HFFc6 (cell line): ENCODE data around the gene AP4S1. TPM values are rescaled to one million over a fixed set of nuclear protein-coding genes. Genes with fewer than 3 reads are reported as not detected.
A peak's percentile ranks its signal among the peaks of the same experiment; 100 is the strongest.

Experiments
- DNase-seq: peaks from one replicate; pipeline ENCODE4 v3.0.0-alpha.2; 2018
- H3K27ac Mint-ChIP-seq: 2 replicates; pipeline ENCODE4 v1.8.0; 2020; ENCODE audit warnings: mild to moderate bottlenecking, mixed read lengths
- H3K27me3 Mint-ChIP-seq: 2 replicates; pipeline ENCODE4 v1.8.0; 2021; ENCODE audit warnings: mild to moderate bottlenecking, moderate library complexity, mixed read lengths; ENCODE audit not compliant: insufficient read depth
- H3K36me3 Mint-ChIP-seq: 2 replicates; pipeline ENCODE4 v1.8.0; 2021; ENCODE audit warnings: low read depth, mixed read lengths
- H3K4me1 Mint-ChIP-seq: 2 replicates; pipeline ENCODE4 v1.8.0; 2020; ENCODE audit warnings: low read depth, mixed read lengths
- H3K4me3 Mint-ChIP-seq: 2 replicates; pipeline ENCODE4 v1.8.0; 2020; ENCODE audit warnings: mild to moderate bottlenecking, moderate library complexity, mixed read lengths
- H3K9me3 Mint-ChIP-seq: 2 replicates; pipeline ENCODE4 v1.8.0; 2020; ENCODE audit warnings: mild to moderate bottlenecking, mixed read lengths
- CTCF ChIP-seq: fragments of 200-600 bp; sonication (generic); IDR thresholded peaks from 2 replicates; pipeline ENCODE4 v1.5.0; 2021; ENCODE audit warnings: antibody characterized with exemption, mild to moderate bottlenecking
- total RNA-seq, 6 experiments: library from RNA; stranded (reverse); fragmentation: NEBNext Ultra II Directional; extraction: Animal tissue kit (Norgen Biotek cat#: 25700); gene quantifications; 2 replicates in 1 of 6; 3 replicates in 5 of 6; pipeline ENCODE4 v1.2.3, GENCODE V29; 2021

Gene AP4S1
- total RNA-seq, 6 experiments from 2014 or later, result 6.5 to 10.0 (median 7.5) TPM

DNA sequence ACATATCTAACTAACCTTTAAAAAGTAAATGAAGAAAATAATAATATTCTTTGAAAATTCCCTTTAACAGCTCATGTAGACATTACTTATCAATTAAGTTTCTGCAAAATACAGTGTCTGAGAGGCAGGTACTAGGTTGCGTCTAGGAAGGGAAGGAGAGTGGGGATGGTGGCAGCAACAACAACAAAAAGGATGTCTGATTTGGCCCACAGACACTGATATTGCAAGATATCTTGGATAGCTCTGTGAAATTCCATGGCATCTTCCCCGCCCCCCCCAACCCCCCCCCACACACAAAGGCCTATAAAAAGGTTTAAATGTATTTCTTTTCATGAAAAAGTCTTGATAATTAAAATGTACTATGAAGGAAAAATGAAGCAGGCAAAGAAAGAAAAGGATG lies 41.6 kb upstream of the AP4S1 start:
- no peak for TF ChIP-seq CTCF
- H3K4me3 Mint-ChIP-seq, result no peak overlapping the region
- H3K4me1 Mint-ChIP-seq, result peaks cover 41% of the 10 kb centered on the region
- H3K27ac Mint-ChIP-seq, result no peak overlapping the region
- H3K27me3 Mint-ChIP-seq, result no peaks in the 10 kb centered on the region
- no peaks in the 10 kb centered on the region for H3K36me3 Mint-ChIP-seq
- no peak for DNase-seq
- H3K9me3 Mint-ChIP-seq, result no peaks in the 10 kb centered on the region

DNA sequence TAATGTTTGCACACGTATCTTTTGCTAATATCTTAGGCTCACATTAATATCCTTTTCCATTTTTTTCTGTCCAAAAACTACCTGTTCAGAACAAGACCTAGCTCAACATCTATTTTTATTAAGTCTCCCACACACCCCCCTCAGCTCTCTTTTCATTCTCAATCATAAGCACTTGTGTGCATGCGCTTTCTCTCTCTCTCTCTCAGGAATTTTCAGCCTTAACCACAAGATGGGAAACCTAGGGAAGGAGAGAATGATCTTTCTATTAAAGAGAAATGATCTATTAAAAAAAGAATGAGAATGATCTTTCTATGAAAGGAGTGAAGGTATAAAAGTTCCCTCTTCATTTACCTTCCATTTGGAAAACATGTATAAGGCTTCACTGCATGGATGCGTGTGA lies 39.7 kb upstream of the AP4S1 start:
- no peak for TF ChIP-seq CTCF
- Mint-ChIP-seq H3K9me3 (no peaks in the 10 kb centered on the region), H3K27ac (no peak overlapping the region), H3K4me3 (no peak overlapping the region), H3K4me1 (peaks cover 44% of the 10 kb centered on the region), H3K27me3 (no peaks in the 10 kb centered on the region), H3K36me3 (peaks cover 5% of the 10 kb centered on the region; the same call in 1 of the 2 replicates)
- no peak for DNase-seq

DNA sequence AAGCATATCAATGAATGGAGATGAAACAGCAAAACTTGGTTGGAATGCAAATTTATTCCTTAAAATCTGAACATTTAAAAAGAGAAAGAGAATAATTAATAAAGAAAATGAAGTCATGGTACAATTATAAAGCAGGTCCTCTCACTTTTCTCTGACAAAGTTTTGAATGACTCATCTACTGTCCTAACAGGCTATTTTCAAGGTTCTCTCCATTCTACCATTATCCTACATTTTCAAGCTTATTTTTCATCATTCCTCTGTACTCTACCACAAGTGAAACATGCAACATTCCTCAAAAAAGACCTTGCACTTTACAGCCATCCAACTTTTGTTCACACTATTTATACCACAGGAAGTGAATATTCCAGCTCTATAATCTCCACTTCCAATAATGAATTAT lies 36.9 kb upstream of the AP4S1 start:
- Mint-ChIP-seq H3K36me3 (peaks cover 5% of the 10 kb centered on the region; the same call in 1 of the 2 replicates), H3K4me1 (peaks cover 41% of the 10 kb centered on the region), H3K27ac (peak overlapping the region; percentile 9), H3K9me3 (no peaks in the 10 kb centered on the region), H3K4me3 (no peak overlapping the region; the same call in 1 of the 2 replicates), H3K27me3 (no peaks in the 10 kb centered on the region)
- no peak for TF ChIP-seq CTCF
- DNase-seq, result peak; percentile 12

GRCh38 chr14:30990770-30991169 lies 34.7 kb upstream of the AP4S1 start:
- H3K27me3 Mint-ChIP-seq, result no peaks in the 10 kb centered on the region
- no peak for DNase-seq

GRCh38 chr14:30991408-30991807 lies 34.0 kb upstream of the AP4S1 start:
- peaks cover 5% of the 10 kb centered on the region; the same call in 1 of the 2 replicates for H3K36me3 Mint-ChIP-seq
- H3K9me3 Mint-ChIP-seq, result no peaks in the 10 kb centered on the region
- no peak overlapping the region for H3K4me3 Mint-ChIP-seq
- peak overlapping the region; percentile 0; the same call in 1 of the 2 replicates for H3K27ac Mint-ChIP-seq
- no peak for DNase-seq
- no peaks in the 10 kb centered on the region for H3K27me3 Mint-ChIP-seq
- peaks cover 52% of the 10 kb centered on the region for H3K4me1 Mint-ChIP-seq
- no peak for TF ChIP-seq CTCF

More at GRCh38 chr14:30990770-30991169, 34.7 kb upstream of the AP4S1 start:
- Mint-ChIP-seq H3K4me1 (peaks cover 53% of the 10 kb centered on the region), H3K36me3 (peaks cover 5% of the 10 kb centered on the region; the same call in 1 of the 2 replicates), H3K9me3 (no peaks in the 10 kb centered on the region), H3K27ac (no peak overlapping the region; the same call in 1 of the 2 replicates), H3K4me3 (no peak overlapping the region)
- no peak for TF ChIP-seq CTCF

DNA sequence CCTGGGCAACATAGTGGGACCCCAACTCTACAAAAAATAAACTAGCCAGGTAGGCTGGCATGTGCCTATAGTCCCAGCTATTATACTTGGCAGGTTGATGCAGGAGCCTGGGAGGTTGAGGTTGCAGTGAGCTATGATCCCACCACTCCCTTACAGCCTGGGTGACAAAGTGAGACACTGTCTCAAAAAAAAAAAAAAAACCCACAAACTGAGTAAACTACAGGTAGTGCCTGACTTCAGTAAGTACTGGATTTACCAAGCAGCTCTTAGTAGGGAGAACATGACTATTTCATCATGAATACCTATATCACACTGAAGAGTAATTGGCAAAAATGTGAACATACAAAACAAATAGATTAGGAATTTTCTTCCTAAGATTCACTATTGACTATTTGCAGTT lies 32.4 kb upstream of the AP4S1 start:
- H3K27me3 Mint-ChIP-seq, result no peaks in the 10 kb centered on the region
- H3K36me3 Mint-ChIP-seq, result peaks cover 13% of the 10 kb centered on the region
- no peak overlapping the region for H3K27ac Mint-ChIP-seq
- no peak for TF ChIP-seq CTCF
- no peak overlapping the region for H3K4me3 Mint-ChIP-seq
- DNase-seq, result no peak
- H3K4me1 Mint-ChIP-seq, result peaks cover 54% of the 10 kb centered on the region
- H3K9me3 Mint-ChIP-seq, result peaks cover 6% of the 10 kb centered on the region; the same call in 1 of the 2 replicates
